ENCODE measurements around the gene NRN1. TPM values are rescaled to one million over a fixed set of nuclear protein-coding genes. Genes with fewer than 3 reads are reported as not detected.
A peak's percentile ranks its signal among the peaks of the same experiment; 100 is the strongest.
"Not testable (repeated sequence)": the region's sequence is repeated elsewhere in the genome, so short reads cannot be mapped to it uniquely, and the experiment has no call there.

The NRN1 gene, protein sequence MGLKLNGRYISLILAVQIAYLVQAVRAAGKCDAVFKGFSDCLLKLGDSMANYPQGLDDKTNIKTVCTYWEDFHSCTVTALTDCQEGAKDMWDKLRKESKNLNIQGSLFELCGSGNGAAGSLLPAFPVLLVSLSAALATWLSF
- 10 to 100 TPM in 3 of 5 donors, 1 to 10 TPM in 2; 9.7 to 13.0 (median 10.2) TPM for polyA plus RNA-seq (ENCODE audit: insufficient read depth in 1 of 5, insufficient read length in 5 of 5, low replicate concordance in 1 of 5)
- long read RNA-seq, donor 1, transcript NRN1-201 (3 exons, 1,624 nt): major isoform, 6 of 6 reads
- long read RNA-seq, donor 1, partial matches to known transcripts: 0 of 6 reads
- long read RNA-seq, donor 1, other reads (novel, unspliced or antisense): 0 of 6 reads
- long read RNA-seq, donor 2, partial matches to known transcripts: 0 of 1 reads
- long read RNA-seq, donor 2, other reads (novel, unspliced or antisense): 0 of 1 reads
- long read RNA-seq, donor 3, transcript NRN1-201 (3 exons, 1,624 nt): major isoform, 5 of 5 reads
- long read RNA-seq, donor 3, partial matches to known transcripts: 0 of 5 reads
- long read RNA-seq, donor 3, other reads (novel, unspliced or antisense): 0 of 5 reads
- long read RNA-seq, donor 4, partial matches to known transcripts: 0 of 4 reads
- long read RNA-seq, donor 4, other reads (novel, unspliced or antisense): 0 of 4 reads
- long read RNA-seq, donor 5, partial matches to known transcripts: 0 of 3 reads
- long read RNA-seq, donor 5, other reads (novel, unspliced or antisense): 0 of 3 reads
- long read RNA-seq, donor 6, partial matches to known transcripts: 0 of 4 reads
- long read RNA-seq, donor 6, other reads (novel, unspliced or antisense): 0 of 4 reads
- long read RNA-seq, donor 7, partial matches to known transcripts: 0 of 1 reads
- long read RNA-seq, donor 7, other reads (novel, unspliced or antisense): 0 of 1 reads
- long read RNA-seq, donor 8, partial matches to known transcripts: 0 of 3 reads
- long read RNA-seq, donor 8, other reads (novel, unspliced or antisense): 0 of 3 reads

DNA sequence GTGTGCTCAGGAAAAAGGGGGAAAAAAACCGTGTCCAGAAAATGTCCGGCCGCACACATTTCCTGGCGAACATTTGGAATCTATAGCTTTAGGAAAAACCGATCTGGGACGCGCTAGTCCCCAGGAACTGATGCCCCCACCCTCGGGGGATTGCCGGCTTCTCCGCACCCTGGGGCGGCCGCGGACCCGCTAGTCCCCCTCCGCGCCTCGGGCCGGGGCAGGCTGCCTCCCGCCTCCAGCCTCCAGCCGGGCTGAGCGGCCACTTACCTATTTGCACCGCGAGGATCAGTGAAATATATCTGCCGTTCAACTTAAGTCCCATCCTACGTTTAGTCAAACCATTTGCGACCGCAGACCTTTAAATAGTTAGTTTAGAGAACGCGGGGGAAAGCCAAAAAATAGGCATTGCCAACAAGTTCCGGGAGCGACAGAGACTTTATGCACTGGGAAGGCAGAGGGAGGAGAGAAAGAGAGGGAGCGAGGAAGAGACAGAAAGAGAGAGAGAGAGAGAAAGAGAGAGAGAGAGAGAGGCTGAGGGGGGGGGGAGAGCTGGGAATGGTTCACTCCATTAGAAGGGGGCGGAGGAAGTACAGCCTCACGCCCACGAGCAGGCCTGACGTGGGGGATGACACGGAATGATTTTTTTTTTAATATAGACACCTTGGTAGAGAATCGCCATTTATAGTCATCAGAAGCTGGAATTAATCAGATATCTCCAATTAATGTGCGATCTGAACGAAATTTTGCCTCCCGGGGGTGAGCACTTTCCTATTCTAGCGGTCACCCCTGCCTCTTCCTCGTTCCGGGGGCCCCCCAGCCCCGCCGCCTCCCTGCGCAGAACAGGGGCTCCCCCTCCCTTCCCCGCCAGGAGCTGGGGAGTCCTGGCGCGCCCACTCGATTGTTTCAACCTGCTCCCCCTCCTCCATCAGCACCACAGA is at the start of gene NRN1:
TSS of gene NRN1 (minus strand) at position 498 of the 938 bp plus-strand sequence. CDS start at position 322, 176 bp downstream.
- DNase-seq: peak in 1 of 2 donors; percentile 9

DNA sequence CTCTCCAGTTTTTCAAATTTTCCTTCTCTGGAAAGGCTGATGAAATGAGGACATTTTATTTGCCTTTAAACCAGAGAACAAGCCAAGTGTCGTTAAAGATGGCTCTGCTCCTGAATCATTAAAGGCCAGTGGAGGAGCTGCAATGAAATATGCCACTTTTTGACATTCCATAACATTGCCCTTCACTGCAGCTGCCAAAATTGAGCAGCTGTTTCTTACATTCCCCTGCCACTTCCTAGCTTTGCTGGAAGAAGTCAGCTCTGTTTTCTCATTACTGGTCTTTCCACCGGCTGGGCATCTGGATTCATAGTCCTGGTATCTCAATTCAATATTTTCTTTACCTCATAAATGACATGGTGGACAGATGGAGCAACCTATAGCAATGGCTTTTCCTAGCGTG is 45.5 kb upstream of the NRN1 start:
- DNase-seq: no peak

DNA sequence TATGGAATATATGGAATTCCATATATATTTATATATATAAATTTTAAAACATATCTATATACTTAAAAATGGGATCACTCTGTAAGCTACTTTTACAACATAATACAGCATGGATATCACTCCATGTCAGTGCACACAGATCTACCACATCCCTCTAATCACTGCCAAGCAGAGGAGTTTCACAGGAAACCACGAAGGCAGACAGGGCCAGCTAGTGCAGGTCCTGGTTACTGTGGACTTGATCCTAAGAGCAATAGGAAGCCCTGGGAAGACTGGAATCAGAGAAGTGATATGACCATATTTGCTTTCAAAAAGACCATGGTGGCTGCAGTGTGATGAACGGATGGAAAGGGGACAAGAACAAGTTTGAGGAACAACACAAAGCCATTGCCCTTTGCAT is 40.0 kb upstream of the NRN1 start:
- no peak for DNase-seq

DNA sequence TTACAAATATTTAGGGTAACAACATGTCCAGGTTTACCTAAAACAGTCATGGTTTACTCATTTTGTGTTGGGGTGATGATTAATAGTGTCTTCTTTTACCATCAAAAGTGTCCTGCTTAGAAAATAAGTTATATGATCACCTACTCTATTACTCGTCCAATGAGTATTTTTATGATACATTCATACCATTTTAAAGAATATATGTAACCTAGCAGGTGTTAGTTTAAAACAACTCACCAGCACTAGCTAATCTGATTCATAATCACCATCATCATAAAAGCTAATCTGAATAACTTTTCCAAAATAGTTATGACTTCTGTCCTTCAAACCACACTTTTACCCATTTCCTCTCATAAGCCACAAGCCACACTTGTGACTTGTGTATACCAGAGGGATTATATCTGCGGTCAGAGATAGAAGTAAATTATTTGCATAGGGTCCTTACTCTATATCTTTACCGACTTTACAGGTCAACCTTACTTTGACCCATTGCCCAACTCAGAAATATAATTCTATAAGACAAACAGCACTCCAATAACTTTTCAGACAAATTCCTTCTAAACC is 33.3 kb upstream of the NRN1 start:
- no peak for DNase-seq

DNA sequence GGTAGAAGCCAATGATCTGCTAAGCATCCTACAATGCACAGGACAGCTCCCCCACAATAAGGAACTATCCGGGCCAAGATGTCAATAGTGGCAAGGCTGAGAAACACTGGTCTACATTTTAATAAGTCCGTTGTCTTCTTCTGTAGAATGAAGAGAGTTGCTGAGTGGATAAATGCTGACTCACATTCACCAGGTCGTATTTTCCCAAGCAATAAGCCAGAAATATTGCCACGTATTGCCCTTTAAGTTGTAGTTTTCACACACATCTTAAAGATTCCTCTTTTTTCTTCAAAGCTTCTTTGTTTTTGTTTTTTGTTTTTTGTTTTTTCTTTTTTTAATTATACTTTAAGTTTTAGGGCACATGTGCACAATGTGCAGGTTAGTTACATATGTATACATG is 30.5 kb upstream of the NRN1 start:
- no peak for DNase-seq

DNA sequence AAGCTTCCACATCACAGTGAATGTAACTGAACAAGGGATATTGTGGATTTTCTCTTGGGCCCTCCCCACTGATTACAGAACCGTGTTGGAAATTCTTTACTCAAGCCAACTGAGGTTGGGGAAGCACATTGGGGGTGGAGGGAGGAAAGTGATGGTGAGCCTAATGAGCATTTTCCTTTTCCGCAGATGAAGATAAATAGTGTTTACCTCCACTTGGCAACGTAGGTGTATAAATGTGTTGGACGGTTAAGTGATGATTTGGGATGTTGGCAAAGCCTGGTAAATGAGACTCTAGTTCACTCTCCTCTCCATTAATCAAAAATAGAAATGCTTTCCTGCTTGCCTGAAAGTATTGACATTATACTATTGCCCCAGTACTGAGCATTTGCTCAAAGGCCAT is 27.1 kb upstream of the NRN1 start:
- DNase-seq: no peak

DNA sequence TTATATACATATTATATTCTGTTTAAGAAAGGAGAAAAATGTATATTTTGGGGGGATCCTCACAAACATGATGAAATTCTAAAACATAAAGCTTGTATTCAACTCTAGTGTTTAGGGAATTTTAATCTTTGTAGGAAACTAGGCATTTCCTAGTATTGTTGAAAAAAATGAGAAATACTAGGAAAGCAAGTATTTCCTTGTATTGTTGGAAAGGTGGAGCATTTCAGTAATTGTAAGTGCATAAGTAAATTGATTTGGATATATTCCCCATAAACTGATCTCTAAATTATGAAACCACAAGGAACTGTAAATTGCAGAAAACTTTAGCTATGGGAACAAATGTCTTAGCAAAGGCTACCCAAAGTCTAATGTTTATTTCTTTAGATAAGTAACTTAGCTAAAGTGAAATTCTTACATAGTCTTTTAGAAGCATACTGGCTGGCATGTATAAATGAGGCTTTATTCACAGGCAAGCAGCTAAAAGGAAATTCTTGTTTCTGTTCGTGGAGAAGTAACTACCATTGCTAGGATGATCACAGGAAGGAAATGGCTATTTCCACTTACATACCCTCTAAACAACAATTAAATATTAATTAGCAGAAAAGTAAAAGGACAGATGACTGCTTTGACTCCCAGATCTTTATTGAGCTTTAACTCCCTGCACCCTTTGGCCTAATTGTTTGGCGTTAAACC is 19.9 kb upstream of the NRN1 start:
- no peak for DNase-seq

DNA sequence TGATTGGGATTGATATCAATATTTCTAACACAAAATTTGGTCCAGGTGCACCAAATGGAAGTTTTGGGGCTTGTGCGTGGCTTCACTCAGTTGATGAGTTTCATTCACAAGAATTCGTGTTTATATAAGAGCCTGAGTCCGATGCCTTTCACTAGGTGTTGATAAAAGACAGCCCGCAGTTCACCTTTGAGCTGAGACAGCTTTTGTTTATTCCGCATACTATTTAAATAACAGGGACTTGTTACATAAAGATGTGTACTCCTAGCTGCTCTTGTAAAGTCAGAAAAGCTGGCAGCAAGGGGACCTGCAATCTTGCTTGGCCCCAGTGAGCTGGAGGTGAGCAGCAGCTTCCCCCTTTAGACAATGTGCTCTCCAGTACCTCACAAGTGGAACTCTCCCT is 19.0 kb upstream of the NRN1 start:
- no peak for DNase-seq

DNA sequence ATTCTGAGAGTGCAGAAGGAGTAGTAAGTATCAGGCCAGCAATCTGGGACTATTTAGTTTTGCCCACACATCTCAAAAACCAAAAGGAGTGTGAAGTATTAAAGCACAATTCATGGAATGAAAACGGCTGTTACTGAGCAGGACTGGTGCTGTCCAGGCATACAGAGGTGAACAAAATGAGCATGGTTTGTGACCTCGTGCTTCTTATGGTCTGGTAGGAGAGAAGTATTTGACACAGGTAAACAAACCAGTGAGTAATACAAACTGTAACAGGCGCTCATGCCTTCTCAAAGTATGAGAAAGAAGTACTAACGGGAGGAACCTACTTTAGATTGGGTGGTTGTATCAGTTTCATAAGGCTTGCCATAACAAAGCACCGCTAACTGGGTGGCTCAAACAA is 17.5 kb upstream of the NRN1 start:
- no peak for DNase-seq

DNA sequence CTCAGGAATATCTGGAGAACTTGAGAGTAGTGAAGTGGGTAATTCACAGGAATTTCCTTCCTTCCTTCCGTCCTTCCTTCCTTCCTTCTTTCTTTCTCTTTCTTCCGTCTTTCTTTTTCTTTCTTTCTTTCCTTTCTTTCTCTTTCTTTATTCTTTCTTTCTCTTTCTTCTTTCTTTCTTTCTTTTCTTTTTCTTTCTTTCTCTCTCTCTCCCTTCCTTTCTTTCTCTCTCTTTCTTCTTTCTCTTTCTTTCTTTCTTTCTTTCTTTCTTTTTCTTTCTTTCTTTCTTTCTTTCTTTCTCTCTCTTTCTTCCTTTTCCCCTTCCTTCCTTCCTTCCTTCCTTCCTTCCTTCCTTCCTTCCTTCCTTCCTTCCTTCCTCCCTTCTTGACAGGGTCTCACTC is 16.1 kb upstream of the NRN1 start:
- DNase-seq: not testable (repeated sequence)

DNA sequence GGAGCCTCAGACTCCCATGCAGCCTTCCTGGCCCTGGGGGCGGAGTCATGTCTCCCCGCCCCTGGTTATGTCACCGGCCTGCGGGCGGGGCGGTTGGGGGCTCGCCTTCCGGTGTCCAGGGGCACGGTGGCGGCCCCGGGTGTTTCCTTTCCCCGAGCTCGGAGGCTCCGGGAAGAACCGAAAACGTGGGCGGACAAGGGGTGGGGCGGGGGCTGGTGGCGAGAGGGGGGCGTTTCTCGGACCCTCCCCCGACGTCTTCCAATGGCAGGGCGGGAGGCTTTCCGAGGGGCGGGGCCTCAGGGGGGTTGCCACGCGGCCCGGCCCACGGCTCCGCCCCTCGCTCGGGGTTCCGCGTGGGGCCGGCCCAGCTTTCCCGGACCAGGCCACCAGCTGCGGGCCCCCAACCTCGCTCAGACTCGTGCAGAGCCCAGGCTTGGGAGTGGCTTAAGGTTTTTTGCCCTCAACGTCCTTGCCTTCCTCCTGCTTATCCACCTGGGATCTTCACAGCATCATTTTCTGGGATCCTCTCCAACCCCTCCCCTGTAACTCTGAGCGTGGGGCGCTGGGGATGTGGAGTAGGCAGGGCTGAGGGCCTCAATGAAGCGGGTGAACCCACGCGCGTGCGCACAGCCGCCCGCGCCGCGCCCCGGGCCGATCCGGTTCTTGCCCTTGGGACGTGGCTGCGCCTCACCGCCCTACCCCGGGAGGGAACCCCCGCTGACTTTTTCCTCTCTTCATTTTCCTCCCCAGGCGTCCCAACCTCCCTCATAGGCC is 2.1 kb upstream of the NRN1 start:
- DNase-seq: peak in 1 of 2 donors; percentile 56

DNA sequence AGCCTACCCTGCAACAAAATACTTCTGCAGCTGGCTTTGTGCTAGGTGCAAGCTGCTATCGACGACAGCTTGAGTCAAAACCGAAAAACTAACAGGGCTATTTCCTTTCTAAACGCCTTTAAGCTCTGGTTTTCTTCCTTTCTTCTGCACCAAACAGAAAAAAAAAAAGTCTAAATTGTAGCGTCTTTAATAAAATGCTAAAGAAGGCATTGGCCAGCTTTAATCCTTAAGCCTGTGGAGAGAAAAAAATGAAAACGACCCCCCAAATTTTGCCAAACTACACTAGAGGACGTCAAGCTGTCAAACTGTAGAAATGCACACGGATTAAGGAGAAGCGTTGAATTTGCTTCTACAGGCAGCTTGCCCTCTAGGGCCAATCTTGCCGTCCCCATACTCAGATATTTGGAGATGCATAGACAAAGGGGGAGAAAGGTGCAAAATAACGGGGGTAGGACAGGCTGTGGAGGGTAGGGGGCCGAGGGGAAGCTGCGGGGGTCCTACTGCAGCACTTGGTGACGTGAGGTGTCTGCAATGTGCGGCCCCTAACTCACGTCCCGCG is 1.4 kb upstream of the NRN1 start:
- DNase-seq: no peak

DNA sequence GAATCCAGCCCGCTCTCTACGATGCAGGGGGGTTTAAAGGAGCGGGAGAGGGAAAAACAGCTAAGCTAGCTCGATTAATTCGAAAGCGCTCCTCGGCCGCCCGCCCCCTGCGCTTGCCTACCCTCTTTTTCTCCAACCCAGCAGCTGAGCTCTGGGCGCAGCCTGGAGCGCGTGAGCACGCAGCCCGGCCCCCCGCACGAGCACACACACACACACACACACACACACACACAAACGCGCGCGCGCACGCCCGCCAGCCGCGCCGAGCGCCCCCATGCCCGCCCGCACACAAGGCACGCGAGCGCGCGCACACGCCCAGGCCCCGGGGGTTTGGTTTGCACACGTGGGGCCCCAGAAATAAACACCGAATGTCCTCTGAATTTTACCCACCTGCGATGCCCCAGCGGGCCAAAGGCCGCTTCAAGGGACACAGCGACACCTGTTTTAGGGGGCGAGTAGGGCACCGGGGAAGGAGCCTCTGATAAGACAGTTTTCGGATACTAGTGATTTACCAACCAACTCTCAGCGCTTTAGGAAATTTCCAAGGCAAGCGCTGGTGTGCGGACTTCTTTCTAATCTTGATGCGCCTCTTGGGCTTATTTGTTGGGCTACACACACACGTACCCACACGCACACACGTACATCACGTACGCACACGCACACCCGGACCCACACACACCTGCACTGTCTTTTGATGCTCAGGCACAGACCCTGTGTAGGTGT is 802 bp upstream of the NRN1 start:
- DNase-seq: peak in 1 of 2 donors; percentile 21

DNA sequence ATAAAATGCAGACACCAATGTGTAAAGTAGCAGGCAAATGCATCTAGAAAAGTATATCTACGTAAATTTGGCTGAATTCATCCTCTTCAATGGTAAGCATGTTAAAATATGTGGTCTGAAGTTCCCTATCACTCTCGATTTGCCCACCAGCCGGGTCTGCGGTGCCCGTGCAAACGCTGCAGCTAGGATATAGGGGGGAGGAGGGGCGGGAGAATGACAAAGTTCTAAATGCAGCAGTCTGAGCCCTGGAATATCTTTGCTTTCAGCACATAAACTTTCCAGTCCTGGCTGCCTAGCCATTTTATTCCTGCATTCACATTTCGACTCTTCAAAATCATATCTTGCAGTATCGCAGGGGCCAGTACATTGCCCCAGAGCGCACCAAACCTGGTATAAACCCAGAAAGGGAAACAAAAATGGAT is 708 bp downstream of the NRN1 start:
- DNase-seq: no peak

DNA sequence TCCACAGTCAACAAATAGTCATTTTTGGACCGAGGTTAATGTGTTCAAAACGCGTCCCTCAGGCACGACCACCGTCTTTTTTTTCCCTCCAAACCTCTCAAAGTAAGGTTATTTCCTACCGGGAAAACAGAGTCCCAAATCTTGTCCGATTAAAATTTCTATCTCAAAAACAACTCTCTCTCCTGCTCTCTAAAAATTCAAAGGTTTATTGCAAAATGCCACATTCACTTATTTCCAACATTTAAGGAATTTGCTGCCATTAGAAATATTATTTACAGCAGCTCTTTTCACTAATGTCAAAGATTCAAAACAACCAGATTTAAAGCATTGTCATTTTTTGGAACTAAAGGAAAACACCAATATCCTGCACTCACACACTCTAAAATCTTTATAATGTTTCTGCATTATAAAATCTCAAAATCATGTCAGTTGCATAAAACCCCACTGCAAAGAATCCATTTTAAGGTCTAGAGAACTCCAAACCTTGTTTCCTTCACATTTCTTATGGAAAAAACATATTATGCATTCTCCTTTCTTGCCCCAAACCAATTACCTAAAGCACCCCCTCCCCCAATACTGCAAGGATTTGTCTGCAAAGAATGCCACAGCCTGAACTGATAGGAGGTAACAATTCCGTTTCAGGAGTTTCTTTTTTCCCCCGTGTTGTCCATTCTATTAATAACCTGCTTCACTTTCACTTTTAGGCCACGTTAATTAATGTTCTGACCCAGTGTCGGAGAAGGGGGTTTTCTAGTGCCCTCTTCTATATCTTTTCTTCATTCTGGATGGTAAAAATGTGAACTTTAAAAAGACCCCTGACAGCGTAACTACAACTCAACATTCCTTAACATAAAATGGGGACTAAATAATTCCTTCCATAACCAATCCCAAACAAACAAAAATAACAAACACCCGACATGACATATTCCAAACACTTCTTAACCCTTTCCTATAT is 1.4 kb downstream of the NRN1 start:
- no peak for DNase-seq

DNA sequence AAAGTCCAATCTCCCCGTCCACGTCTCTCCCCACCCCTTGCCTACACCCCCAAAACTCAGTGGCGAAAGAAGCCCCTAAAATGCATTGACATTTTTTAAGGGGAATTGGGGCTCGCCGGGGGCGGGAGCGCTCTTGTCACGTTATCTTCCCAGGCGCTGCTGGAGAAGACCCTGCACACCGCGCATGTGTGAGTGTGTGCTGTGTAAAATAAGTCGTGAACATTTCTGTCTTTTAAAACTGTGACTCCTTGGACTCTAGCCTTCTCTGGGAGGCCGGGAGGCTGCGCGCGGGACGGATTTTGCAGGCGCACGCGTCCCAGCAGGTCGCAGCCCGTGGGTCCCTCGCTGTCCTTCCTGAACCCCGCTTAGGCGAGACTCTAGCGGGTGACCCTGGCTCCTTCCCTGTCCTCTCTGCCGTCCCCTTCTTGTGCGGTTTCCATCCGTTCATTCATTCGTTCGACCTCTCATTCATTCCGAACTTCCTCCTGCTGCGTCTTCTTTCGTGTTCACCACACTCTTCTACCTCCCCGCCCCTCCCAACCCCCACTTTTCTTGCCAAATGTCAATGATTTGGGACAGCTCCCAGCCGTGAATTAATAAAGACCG is 2.2 kb downstream of the NRN1 start:
- peak in 1 of 2 donors; percentile 10 for DNase-seq
